ENCODE measurements around the gene PXK.

PXK gene

DNA sequence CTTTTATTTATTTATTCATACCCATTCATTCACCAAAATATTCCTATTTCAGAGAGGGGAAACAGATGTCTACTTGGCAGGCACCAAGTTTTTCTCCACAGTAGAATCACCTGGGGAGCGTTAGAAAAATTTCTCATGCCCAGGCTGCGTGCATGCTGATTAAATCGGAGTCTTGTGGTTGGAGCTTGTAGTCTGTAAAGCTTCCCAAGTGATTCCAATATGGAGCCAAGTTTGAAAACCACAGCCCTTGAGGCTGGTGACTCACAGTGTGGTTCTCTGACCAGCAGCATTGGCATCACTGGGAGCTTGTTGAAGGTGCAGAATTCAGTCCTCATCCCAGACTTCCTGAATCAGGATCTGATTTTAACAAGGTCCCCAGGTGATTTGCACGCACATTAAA lies 51.2 kb downstream of the PXK start:
- no peaks in the 10 kb centered on the region for H3K27me3 Mint-ChIP-seq (ENCODE audit: low read depth)

DNA sequence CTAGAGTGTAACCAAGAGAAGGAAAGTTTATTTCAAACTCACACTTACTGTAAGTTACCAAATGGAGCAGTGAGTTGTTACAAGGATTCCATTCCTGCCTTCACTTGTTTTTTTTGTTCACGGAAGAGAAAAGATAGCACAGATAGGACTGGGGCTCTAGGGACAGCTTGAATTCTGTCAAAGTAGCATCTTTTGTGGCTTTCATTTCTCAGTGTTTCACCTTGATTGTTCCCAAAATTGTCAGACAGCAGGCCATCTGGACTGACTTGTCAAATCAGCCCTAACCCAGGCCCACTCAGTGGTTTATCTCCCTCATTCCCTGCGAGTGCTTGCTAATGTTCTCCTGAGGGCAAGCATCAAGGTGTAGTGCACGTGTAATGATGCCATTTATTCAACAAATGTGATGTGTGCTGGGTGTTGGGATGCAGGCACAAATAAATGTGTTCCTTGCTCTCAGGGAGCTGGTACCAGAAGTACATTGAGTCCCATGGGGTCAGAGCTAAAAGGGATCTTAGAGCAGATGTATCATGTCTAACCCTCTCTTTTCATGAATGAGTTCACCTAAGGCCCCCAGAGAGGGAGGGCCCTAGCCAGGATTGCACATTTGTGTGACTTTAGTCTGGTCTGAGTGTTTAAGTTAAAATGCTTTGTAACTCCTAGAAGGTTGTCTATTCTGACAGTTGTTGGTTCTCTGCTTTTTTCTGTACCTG lies 51.8 kb downstream of the PXK start:
- TF ChIP-seq, protein P1, sequence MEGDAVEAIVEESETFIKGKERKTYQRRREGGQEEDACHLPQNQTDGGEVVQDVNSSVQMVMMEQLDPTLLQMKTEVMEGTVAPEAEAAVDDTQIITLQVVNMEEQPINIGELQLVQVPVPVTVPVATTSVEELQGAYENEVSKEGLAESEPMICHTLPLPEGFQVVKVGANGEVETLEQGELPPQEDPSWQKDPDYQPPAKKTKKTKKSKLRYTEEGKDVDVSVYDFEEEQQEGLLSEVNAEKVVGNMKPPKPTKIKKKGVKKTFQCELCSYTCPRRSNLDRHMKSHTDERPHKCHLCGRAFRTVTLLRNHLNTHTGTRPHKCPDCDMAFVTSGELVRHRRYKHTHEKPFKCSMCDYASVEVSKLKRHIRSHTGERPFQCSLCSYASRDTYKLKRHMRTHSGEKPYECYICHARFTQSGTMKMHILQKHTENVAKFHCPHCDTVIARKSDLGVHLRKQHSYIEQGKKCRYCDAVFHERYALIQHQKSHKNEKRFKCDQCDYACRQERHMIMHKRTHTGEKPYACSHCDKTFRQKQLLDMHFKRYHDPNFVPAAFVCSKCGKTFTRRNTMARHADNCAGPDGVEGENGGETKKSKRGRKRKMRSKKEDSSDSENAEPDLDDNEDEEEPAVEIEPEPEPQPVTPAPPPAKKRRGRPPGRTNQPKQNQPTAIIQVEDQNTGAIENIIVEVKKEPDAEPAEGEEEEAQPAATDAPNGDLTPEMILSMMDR (IDR thresholded peaks at IDR 0.05; ENCODE audit: unreplicated experiment in 3 of 3) = no peak
- no peaks in the 10 kb centered on the region for H3K9me3 Mint-ChIP-seq
- H3K4me3 Mint-ChIP-seq = no peak overlapping the region
- H3K27ac Mint-ChIP-seq = peak overlapping the region in 2 of 3 experiments; percentile 20 to 31
- H3K27me3 Mint-ChIP-seq (ENCODE audit: low read depth) = no peaks in the 10 kb centered on the region
- H3K36me3 Mint-ChIP-seq (ENCODE audit: low read depth) = no peaks in the 10 kb centered on the region
- H3K4me1 Mint-ChIP-seq = peaks cover 28% of the 10 kb centered on the region

More for the DNA sequence above, 51.2 kb downstream of the PXK start:
- TF ChIP-seq, protein P1 (IDR thresholded peaks at IDR 0.05; ENCODE audit: unreplicated experiment in 3 of 3) = no peak
- no peaks in the 10 kb centered on the region for H3K36me3 Mint-ChIP-seq (ENCODE audit: low read depth)
- no peak overlapping the region for H3K27ac Mint-ChIP-seq
- H3K9me3 Mint-ChIP-seq = no peaks in the 10 kb centered on the region
- peaks cover 25% of the 10 kb centered on the region for H3K4me1 Mint-ChIP-seq
- H3K4me3 Mint-ChIP-seq = no peak overlapping the region

DNA sequence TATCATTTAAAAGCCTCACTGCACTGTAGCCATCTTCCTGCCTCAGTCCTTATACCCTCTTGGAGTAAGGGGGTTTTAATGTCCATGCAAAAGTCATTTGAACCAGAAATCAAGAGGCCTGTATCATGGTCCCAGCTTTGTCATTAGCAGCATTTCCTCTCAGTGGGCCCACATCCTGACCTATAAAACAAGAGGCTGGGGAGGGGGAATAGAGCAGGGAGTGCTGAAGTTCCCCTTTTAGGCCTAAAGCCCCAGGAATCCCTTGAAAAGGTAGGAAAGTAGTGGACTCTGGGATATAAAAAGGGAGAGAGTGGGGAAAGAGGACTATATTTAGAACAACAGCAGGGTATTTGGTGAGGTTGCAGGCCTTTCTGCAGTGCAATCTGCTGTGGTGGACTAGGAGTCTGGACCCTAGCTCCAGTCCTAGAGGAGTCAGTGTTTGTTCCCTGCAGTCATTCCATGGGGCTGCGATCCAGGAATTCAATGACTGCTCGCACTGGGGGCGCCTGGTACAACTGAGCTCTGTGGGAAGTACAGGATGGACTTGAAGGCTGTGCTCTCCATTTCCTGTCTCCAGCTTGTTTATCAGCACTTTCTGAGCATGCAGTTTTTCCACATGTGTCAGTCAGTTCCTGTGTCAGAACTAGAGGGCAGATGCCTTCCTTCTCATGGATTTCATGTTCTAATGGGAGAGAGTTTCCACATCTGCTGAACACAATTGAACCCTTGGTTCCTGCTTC lies 54.1 kb downstream of the PXK start:
- TF ChIP-seq, protein P1 (IDR thresholded peaks at IDR 0.05; ENCODE audit: unreplicated experiment in 3 of 3) = no peak

DNA sequence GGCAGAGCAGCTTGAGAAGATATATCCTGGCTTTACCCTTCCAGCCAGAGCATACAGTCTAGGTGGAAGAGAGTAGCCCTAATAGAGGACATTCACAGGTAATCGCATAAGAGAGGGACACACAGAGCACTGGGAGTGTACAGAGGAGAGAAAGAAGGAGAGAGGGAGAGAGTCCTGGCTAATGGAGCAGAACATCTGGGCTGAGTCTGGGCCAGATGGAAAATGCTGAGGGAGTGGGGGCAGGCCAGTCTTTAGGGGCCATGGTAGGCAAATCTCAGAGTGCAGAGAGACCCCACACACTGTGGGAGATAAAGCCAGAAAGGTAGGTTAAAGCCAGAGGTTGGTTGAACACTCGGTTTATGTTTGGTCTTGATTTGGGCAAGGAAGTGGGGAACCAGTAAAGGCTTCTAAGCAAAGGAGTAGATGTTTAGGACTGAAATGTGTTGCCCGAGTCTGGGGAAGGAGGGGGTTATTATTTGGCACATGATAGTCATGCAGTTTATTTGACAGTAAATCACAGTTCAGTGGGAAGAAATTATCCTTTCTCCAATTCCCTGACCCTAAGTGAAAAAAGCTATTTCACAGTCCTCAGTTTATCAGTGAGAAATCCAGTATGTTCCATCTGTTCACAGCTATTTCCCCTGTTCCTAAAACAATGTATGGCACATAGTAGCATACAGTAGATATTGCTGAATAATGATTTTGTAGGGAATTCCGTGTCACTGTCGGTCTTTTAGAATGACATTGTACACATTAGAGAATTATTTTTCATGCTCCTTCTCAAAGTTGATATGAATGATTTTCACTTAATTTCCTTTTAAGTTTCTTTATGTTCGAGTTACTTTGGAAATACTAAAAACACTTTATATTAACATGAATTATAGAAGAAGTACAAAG lies 55.2 kb downstream of the PXK start:
- Mint-ChIP-seq H3K27ac (peak overlapping the region; percentile 86 to 95 (median 87)), H3K4me3 (no peak overlapping the region), H3K9me3 (no peaks in the 10 kb centered on the region), H3K27me3 (ENCODE audit: low read depth) (no peaks in the 10 kb centered on the region), H3K36me3 (ENCODE audit: low read depth) (no peaks in the 10 kb centered on the region), H3K4me1 (peaks cover 50% of the 10 kb centered on the region)
- TF ChIP-seq, protein P1 (IDR thresholded peaks at IDR 0.05; ENCODE audit: unreplicated experiment in 3 of 3) = no peak

More for the DNA sequence above, 54.1 kb downstream of the PXK start:
- Mint-ChIP-seq H3K36me3 (ENCODE audit: low read depth) (no peaks in the 10 kb centered on the region), H3K27ac (peak overlapping the region; percentile 86 to 95 (median 87)), H3K9me3 (no peaks in the 10 kb centered on the region), H3K4me1 (peaks cover 43% of the 10 kb centered on the region), H3K27me3 (ENCODE audit: low read depth) (no peaks in the 10 kb centered on the region), H3K4me3 (no peak overlapping the region)

DNA sequence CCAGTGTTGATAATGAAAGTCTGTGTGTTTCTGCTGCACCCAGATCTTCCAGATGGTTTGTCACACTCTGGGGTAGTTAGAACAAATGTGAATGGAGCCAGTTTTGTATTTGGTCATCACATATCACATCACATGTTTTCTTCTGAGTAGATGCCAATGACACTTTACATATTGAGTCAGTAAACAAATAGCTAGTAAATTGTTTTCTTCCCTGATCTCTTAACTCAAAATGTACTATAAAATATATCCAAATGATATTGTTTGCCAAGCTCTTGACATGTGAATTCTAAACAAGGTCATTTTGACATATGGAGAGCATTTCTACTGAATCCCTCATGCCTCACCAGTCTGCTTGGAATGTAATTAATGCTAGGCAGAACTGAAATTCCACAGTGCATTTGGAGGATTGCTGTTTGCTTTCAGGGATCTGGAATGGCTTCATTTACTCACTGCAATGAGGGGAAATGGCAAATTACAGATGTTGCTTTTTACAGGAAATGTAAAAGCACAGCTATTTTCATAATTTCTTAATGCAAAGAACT lies 55.9 kb downstream of the PXK start:
- Mint-ChIP-seq H3K9me3 (no peaks in the 10 kb centered on the region), H3K27me3 (ENCODE audit: low read depth) (no peaks in the 10 kb centered on the region), H3K4me1 (peaks cover 50% of the 10 kb centered on the region), H3K36me3 (ENCODE audit: low read depth) (no peaks in the 10 kb centered on the region), H3K4me3 (peak overlapping the region in 1 of 3 experiments; percentile 14), H3K27ac (peak overlapping the region; percentile 86 to 95 (median 87))
- TF ChIP-seq, protein P1 (IDR thresholded peaks at IDR 0.05; ENCODE audit: unreplicated experiment in 3 of 3) = no peak
